HepG2 (cell line): Measurements from ENCODE around the gene RPRD2. TPM values are rescaled to one million over a fixed set of nuclear protein-coding genes. Genes with fewer than 3 reads are reported as not detected.

ENCODE experiments used
- microRNA-seq: library from miRNA; unstranded; fragments of <30 nt; microRNA quantifications from one replicate; pipeline ENCODE4, GENCODE V29; 2020
- polyA plus RNA-seq, 8 experiments: library from polyadenylated mRNA; depleted of rRNA in 3 of 8; stranded (reverse) in 7 of 8; unstranded in 1 of 8; fragments of >200 nt; fragmentation: Illumina TruSeq in 4 of 8; extraction: Trizol in 4 of 8; gene quantifications; 2 replicates each; pipeline versions ENCODE4 v1.2.1 to v1.2.3, GENCODE V29; 2011 to 2016; ENCODE audit warnings: low read depth in 4 of 8, missing spikeins in 1 of 8, mixed read lengths in 1 of 8; ENCODE audit not compliant: insufficient read depth in 1 of 8
- total RNA-seq, 5 experiments: library from RNA; depleted of rRNA; stranded (reverse); fragments of >200 nt; fragmentation: Illumina TruSeq; extraction: Trizol; gene quantifications; 2 replicates each; pipeline ENCODE4 v1.2.3, GENCODE V29; 2016; ENCODE audit warnings: low read depth in 1 of 5

Gene RPRD2
- total and polyA plus RNA-seq, 2 of the 13 experiments (the other 11 are each of a cell fraction or from before 2014, with no cell fraction given) = 8.0 to 8.9 TPM

Small RNA genes within 50 kb of the gene (microRNA-seq; reads per million reads assigned to microRNA genes)
- gene MIR6878 = not detected

Other genes starting within 250 kb of the RPRD2 start
- 9.0 and 10.1 TPM in 2 replicates for gene PLEKHO1, start 214.2 kb upstream of the RPRD2 start, total RNA-seq (2016; rRNA removed; fragmentation: Illumina TruSeq; extraction: Trizol)
- gene PLEKHO1, start 214.2 kb upstream of the RPRD2 start, polyA plus RNA-seq (2011; rRNA removed) = 9.8 and 14.0 TPM in 2 replicates
- 53.0 and 88.5 TPM in 2 replicates for gene ANP32E, start 128.0 kb upstream of the RPRD2 start, total RNA-seq (2016; rRNA removed; fragmentation: Illumina TruSeq; extraction: Trizol)
- 6.9 and 10.3 TPM in 2 replicates for gene ANP32E, start 128.0 kb upstream of the RPRD2 start, polyA plus RNA-seq (2011; rRNA removed)
- 0.94 and 2.4 TPM in 2 replicates for gene CA14, start 106.4 kb upstream of the RPRD2 start, total RNA-seq (2016; rRNA removed; fragmentation: Illumina TruSeq; extraction: Trizol)
- gene CA14, start 106.4 kb upstream of the RPRD2 start, polyA plus RNA-seq (2011; rRNA removed) = 7.7 and 8.5 TPM in 2 replicates
- gene APH1A, start 95.1 kb upstream of the RPRD2 start, total RNA-seq (2016; rRNA removed; fragmentation: Illumina TruSeq; extraction: Trizol) = 87.1 and 130 TPM in 2 replicates
- 114 and 128 TPM in 2 replicates for gene APH1A, start 95.1 kb upstream of the RPRD2 start, polyA plus RNA-seq (2011; rRNA removed)
- gene C1orf54, start 91.4 kb upstream of the RPRD2 start, total RNA-seq (2016; rRNA removed; fragmentation: Illumina TruSeq; extraction: Trizol) = 0.28 and 0.35 TPM in 2 replicates
- gene C1orf54, start 91.4 kb upstream of the RPRD2 start, polyA plus RNA-seq (2011; rRNA removed) = 0.27 and 0.44 TPM in 2 replicates
- gene CIART, start 81.6 kb upstream of the RPRD2 start, total RNA-seq (2016; rRNA removed; fragmentation: Illumina TruSeq; extraction: Trizol) = not detected in 2 replicates
- gene CIART, start 81.6 kb upstream of the RPRD2 start, polyA plus RNA-seq (2011; rRNA removed) = 0.48 and 0.58 TPM in 2 replicates
- gene MRPS21, start 70.3 kb upstream of the RPRD2 start, total RNA-seq (2016; rRNA removed; fragmentation: Illumina TruSeq; extraction: Trizol) = 64.2 and 77.5 TPM in 2 replicates
- 51.6 and 59.4 TPM in 2 replicates for gene MRPS21, start 70.3 kb upstream of the RPRD2 start, polyA plus RNA-seq (2011; rRNA removed)
- gene PRPF3, start 42.6 kb upstream of the RPRD2 start, total RNA-seq (2016; rRNA removed; fragmentation: Illumina TruSeq; extraction: Trizol) = 34.2 and 45.9 TPM in 2 replicates
- gene PRPF3, start 42.6 kb upstream of the RPRD2 start, polyA plus RNA-seq (2011; rRNA removed) = 20.1 and 23.0 TPM in 2 replicates
- gene TARS2, start 123.3 kb downstream of the RPRD2 start, total RNA-seq (2016; rRNA removed; fragmentation: Illumina TruSeq; extraction: Trizol) = 18.9 and 22.8 TPM in 2 replicates
- gene TARS2, start 123.3 kb downstream of the RPRD2 start, polyA plus RNA-seq (2011; rRNA removed) = 21.3 and 23.6 TPM in 2 replicates
- gene ECM1, start 144.0 kb downstream of the RPRD2 start, total RNA-seq (2016; rRNA removed; fragmentation: Illumina TruSeq; extraction: Trizol) = 0.13 and 0.42 TPM in 2 replicates
- 1.0 and 1.4 TPM in 2 replicates for gene ECM1, start 144.0 kb downstream of the RPRD2 start, polyA plus RNA-seq (2011; rRNA removed)
- gene FALEC, start 151.6 kb downstream of the RPRD2 start, total RNA-seq (2016; rRNA removed; fragmentation: Illumina TruSeq; extraction: Trizol) = 0.71 TPM in 1 of 2 replicates, not detected in the other
- 0.20 and 0.33 TPM in 2 replicates for gene FALEC, start 151.6 kb downstream of the RPRD2 start, polyA plus RNA-seq (2011; rRNA removed)
- 1.9 and 3.9 TPM in 2 replicates for gene ADAMTSL4, start 185.3 kb downstream of the RPRD2 start, total RNA-seq (2016; rRNA removed; fragmentation: Illumina TruSeq; extraction: Trizol)
- gene ADAMTSL4, start 185.3 kb downstream of the RPRD2 start, polyA plus RNA-seq (2011; rRNA removed) = 15.1 and 16.4 TPM in 2 replicates
- 113 and 125 TPM in 2 replicates for gene MCL1, start 215.5 kb downstream of the RPRD2 start, total RNA-seq (2016; rRNA removed; fragmentation: Illumina TruSeq; extraction: Trizol)
- gene MCL1, start 215.5 kb downstream of the RPRD2 start, polyA plus RNA-seq (2011; rRNA removed) = 69.5 and 70.6 TPM in 2 replicates